K562 treated with DMSO at 1 percent for 12 hours (cell line): Measurements from ENCODE around the gene PRAMEF6. TPM values are rescaled to one million over a fixed set of nuclear protein-coding genes. Genes with fewer than 3 reads are reported as not detected.

Experiments used
- total RNA-seq: library from RNA; unstranded; fragments of 300-600 nt; gene quantifications from 2 replicates; pipeline ENCODE4 v1.2.3, GENCODE V29; 2022; ENCODE audit not compliant: insufficient read depth

Gene PRAMEF6
- not detected in 2 replicates for total RNA-seq

GRCh38 chr1:12947480-12947879 lies at the start of gene PRAMEF6:
Gene PRAMEF6, minus strand, starts transcription at chr1:12947580. Its CDS starts 5,062 bp downstream, at chr1:12942518.

DNA sequence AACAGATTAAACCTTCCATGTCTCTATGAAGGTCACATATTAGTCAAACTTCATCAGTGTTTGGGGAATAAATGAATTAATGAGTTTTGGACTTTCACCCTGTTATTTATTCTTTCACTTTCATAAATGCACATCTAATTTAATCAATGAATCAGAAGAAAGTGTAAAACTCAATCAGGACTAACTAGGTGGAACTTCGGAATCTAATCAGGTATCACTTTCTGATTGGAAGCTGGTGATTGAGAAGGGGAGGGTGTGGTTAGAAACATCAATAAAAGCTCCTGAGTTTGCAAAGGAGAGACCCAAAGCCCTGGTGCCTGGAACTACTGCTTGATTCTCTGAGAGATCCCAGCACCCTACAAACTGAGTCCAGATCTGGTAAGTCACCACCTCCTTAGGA lies 31.1 kb downstream of the PRAMEF6 start, which contains the start of gene PRAMEF7:
PRAMEF7 (plus strand) TSS at position 301 of the 400 bp plus-strand sequence. CDS start 1,083 bp downstream, outside the sequence.

GRCh38 chr1:12898170-12898569 lies 49.2 kb downstream of the PRAMEF6 start, which contains the start of gene PRAMEF10:
Gene PRAMEF10, minus strand, starts transcription at chr1:12898270. Its CDS starts 2,423 bp downstream, at chr1:12895847.

Other genes with a start within 250 kb of the PRAMEF6 start
- gene AADACL3, start 231.5 kb downstream of the PRAMEF6 start, total RNA-seq, result not detected in 2 replicates
- 0.27 TPM in 1 of 2 replicates, not detected in the other for gene CFAP107, start 201.4 kb downstream of the PRAMEF6 start, total RNA-seq
- not detected in 2 replicates for gene PRAMEF12, start 173.8 kb downstream of the PRAMEF6 start, total RNA-seq
- not detected in 2 replicates for gene PRAMEF1, start 156.2 kb downstream of the PRAMEF6 start, total RNA-seq
- not detected in 2 replicates for gene PRAMEF11, start 116.2 kb downstream of the PRAMEF6 start, total RNA-seq
- gene HNRNPCL1, start 98.9 kb downstream of the PRAMEF6 start, total RNA-seq, result not detected in 2 replicates
- not detected in 2 replicates for gene PRAMEF2, start 90.5 kb downstream of the PRAMEF6 start, total RNA-seq
- gene PRAMEF4, start 61.4 kb downstream of the PRAMEF6 start, total RNA-seq, result not detected in 2 replicates
- not detected in 2 replicates for gene PRAMEF10, start 49.3 kb downstream of the PRAMEF6 start, total RNA-seq
- gene PRAMEF7, start 31.0 kb downstream of the PRAMEF6 start, total RNA-seq, result not detected in 2 replicates
- not detected in 2 replicates for gene PRAMEF27, start 109.0 kb upstream of the PRAMEF6 start, total RNA-seq
- gene HNRNPCL3, start 113.2 kb upstream of the PRAMEF6 start, total RNA-seq, result not detected in 2 replicates
- not detected in 2 replicates for gene PRAMEF25, start 123.2 kb upstream of the PRAMEF6 start, total RNA-seq
- not detected in 2 replicates for gene HNRNPCL2, start 169.3 kb upstream of the PRAMEF6 start, total RNA-seq
- not detected in 2 replicates for gene PRAMEF26, start 208.4 kb upstream of the PRAMEF6 start, total RNA-seq
- not detected in 2 replicates for gene HNRNPCL4, start 218.1 kb upstream of the PRAMEF6 start, total RNA-seq
- not detected in 2 replicates for gene PRAMEF9, start 224.3 kb upstream of the PRAMEF6 start, total RNA-seq